Karpas-422 (cell line): ENCODE data around the gene EXOSC6. TPM values are rescaled to one million over a fixed set of nuclear protein-coding genes. Genes with fewer than 3 reads are reported as not detected.
"Not testable (repeated sequence)": the region's sequence is repeated elsewhere in the genome, so short reads cannot be mapped to it uniquely, and the experiment has no call there.

Experiments used
- DNase-seq: peaks from one replicate; pipeline ENCODE4 v3.0.0-alpha.2; 2015
- H2AFZ ChIP-seq: fragments of 200-600 bp; sonication (generic); 2 replicates; pipeline ENCODE4 v1.6.1; 2014; ENCODE audit warnings: antibody characterized with exemption, low read length, mixed read lengths
- H3K27ac ChIP-seq: fragments of 200-600 bp; sonication (generic); 2 replicates; pipeline ENCODE4 v1.5.1; 2014; ENCODE audit warnings: mild to moderate bottlenecking, low read length, moderate library complexity
- H3K27me3 ChIP-seq: fragments of 200-600 bp; sonication (generic); 2 replicates; pipeline ENCODE4 v1.6.1; 2014; ENCODE audit warnings: low read length, mixed read lengths
- H3K36me3 ChIP-seq: fragments of 200-600 bp; sonication (generic); 2 replicates; pipeline ENCODE4 v1.6.1; 2014; ENCODE audit warnings: low read length, mixed read lengths; ENCODE audit not compliant: insufficient read depth
- H3K4me1 ChIP-seq: fragments of 200-600 bp; sonication (generic); 2 replicates; pipeline ENCODE4 v1.6.1; 2014; ENCODE audit warnings: mild to moderate bottlenecking, low read length, mixed read lengths
- H3K4me2 ChIP-seq: fragments of 200-600 bp; sonication (generic); 2 replicates; pipeline ENCODE4 v1.6.1; 2014; ENCODE audit warnings: low read length, low read depth, mild to moderate bottlenecking; ENCODE audit not compliant: poor library complexity, severe bottlenecking
- H3K4me3 ChIP-seq: fragments of 200-600 bp; sonication (generic); 2 replicates; pipeline ENCODE4 v1.5.1; 2014; ENCODE audit warnings: mild to moderate bottlenecking, antibody characterized with exemption, low read length, mixed read lengths
- H3K79me2 ChIP-seq: fragments of 200-600 bp; sonication (generic); 2 replicates; pipeline ENCODE4 v1.6.1; 2014; ENCODE audit warnings: mild to moderate bottlenecking, low read length, mixed read lengths
- H3K9ac ChIP-seq: fragments of 200-600 bp; sonication (generic); 2 replicates; pipeline ENCODE4 v1.6.0; 2014; ENCODE audit warnings: low read length
- H3K9me2 ChIP-seq: fragments of 200-600 bp; sonication (generic), shearing (Covaris generic); replicated peaks from 2 replicates; pipeline ENCODE4 v1.6.0; 2014; ENCODE audit warnings: mild to moderate bottlenecking, low read length, moderate library complexity; ENCODE audit not compliant: insufficient read depth
- H3K9me3 ChIP-seq: fragments of 300-700, 200-600 bp; sonication (generic); 2 replicates; pipeline ENCODE4 v1.6.1; 2014; ENCODE audit warnings: low read length, mixed read lengths
- H4K20me1 ChIP-seq: fragments of 200-600 bp; sonication (generic); 2 replicates; pipeline ENCODE4 v1.6.1; 2014; ENCODE audit warnings: mild to moderate bottlenecking, antibody characterized with exemption, low read length, low read depth; ENCODE audit not compliant: insufficient read depth
- total RNA-seq: library from RNA; depleted of rRNA; stranded (reverse); fragments of >200 nt; shearing (Covaris generic); gene quantifications from 2 replicates; pipeline ENCODE4 v1.2.3, GENCODE V29; 2014; ENCODE audit warnings: low replicate concordance

Gene EXOSC6
- total RNA-seq, 1 experiment from 2014 or later: 29.0 TPM

GRCh38 chr16:70223971-70224513, 27.7 kb downstream of the EXOSC6 start:
- H3K36me3 ChIP-seq, H3K4me3 ChIP-seq, H4K20me1 ChIP-seq, H3K4me1 ChIP-seq, H3K79me2 ChIP-seq, H3K9me3 ChIP-seq, H2AFZ ChIP-seq, H3K27me3 ChIP-seq, H3K9ac ChIP-seq, H3K27ac ChIP-seq, H3K9me2 ChIP-seq, DNase-seq, H3K4me2 ChIP-seq: not testable (repeated sequence)

GRCh38 chr16:70223216-70223615, 28.5 kb downstream of the EXOSC6 start:
- not testable (repeated sequence) for H3K27ac ChIP-seq, H3K4me3 ChIP-seq, H3K9me2 ChIP-seq, H3K9ac ChIP-seq, H4K20me1 ChIP-seq, H3K4me1 ChIP-seq, DNase-seq, H3K4me2 ChIP-seq, H3K36me3 ChIP-seq, H2AFZ ChIP-seq, H3K9me3 ChIP-seq, H3K27me3 ChIP-seq, H3K79me2 ChIP-seq

GRCh38 chr16:70222574-70222973, 29.2 kb downstream of the EXOSC6 start:
- H2AFZ ChIP-seq, H3K9me3 ChIP-seq, H3K9me2 ChIP-seq, H4K20me1 ChIP-seq, H3K9ac ChIP-seq, H3K36me3 ChIP-seq, H3K27me3 ChIP-seq, H3K4me3 ChIP-seq, DNase-seq, H3K27ac ChIP-seq, H3K4me1 ChIP-seq, H3K79me2 ChIP-seq, H3K4me2 ChIP-seq: not testable (repeated sequence)

GRCh38 chr16:70218586-70218985, 33.2 kb downstream of the EXOSC6 start:
- H4K20me1 ChIP-seq, H2AFZ ChIP-seq, H3K27me3 ChIP-seq, H3K4me3 ChIP-seq, H3K4me2 ChIP-seq, H3K9me3 ChIP-seq, DNase-seq, H3K4me1 ChIP-seq, H3K79me2 ChIP-seq, H3K9ac ChIP-seq, H3K27ac ChIP-seq, H3K9me2 ChIP-seq, H3K36me3 ChIP-seq: not testable (repeated sequence)

- H3K9me2 ChIP-seq, H3K9me3 ChIP-seq, H3K27me3 ChIP-seq, H3K27ac ChIP-seq, H3K36me3 ChIP-seq, H3K4me1 ChIP-seq, H3K4me3 ChIP-seq, H4K20me1 ChIP-seq, H3K4me2 ChIP-seq, H3K79me2 ChIP-seq, H3K9ac ChIP-seq, DNase-seq, H2AFZ ChIP-seq: not testable (repeated sequence)
Measured at GRCh38 chr16:70206382-70206781, 45.4 kb downstream of the EXOSC6 start.

- H3K27ac ChIP-seq, H3K36me3 ChIP-seq, H3K79me2 ChIP-seq, H3K27me3 ChIP-seq, H3K4me2 ChIP-seq, H3K4me3 ChIP-seq, H4K20me1 ChIP-seq, H3K9me3 ChIP-seq, H3K4me1 ChIP-seq, DNase-seq, H3K9me2 ChIP-seq, H2AFZ ChIP-seq, H3K9ac ChIP-seq: not testable (repeated sequence)
Measured at GRCh38 chr16:70204668-70205405, 46.9 kb downstream of the EXOSC6 start.

GRCh38 chr16:70204010-70204409, 47.7 kb downstream of the EXOSC6 start:
- not testable (repeated sequence) for DNase-seq, H3K4me1 ChIP-seq

GRCh38 chr16:70203508-70203907, 48.2 kb downstream of the EXOSC6 start:
- H3K27me3 ChIP-seq, H3K4me3 ChIP-seq, H3K9me2 ChIP-seq, H3K4me2 ChIP-seq, DNase-seq, H3K27ac ChIP-seq, H3K36me3 ChIP-seq, H2AFZ ChIP-seq, H3K9me3 ChIP-seq, H4K20me1 ChIP-seq, H3K4me1 ChIP-seq, H3K9ac ChIP-seq, H3K79me2 ChIP-seq: not testable (repeated sequence)

More at GRCh38 chr16:70204010-70204409, 47.7 kb downstream of the EXOSC6 start:
- not testable (repeated sequence) for H3K27ac ChIP-seq, H3K4me2 ChIP-seq, H3K9me3 ChIP-seq, H3K9ac ChIP-seq, H2AFZ ChIP-seq, H3K79me2 ChIP-seq, H3K27me3 ChIP-seq, H3K4me3 ChIP-seq, H3K9me2 ChIP-seq, H3K36me3 ChIP-seq, H4K20me1 ChIP-seq
